HepG2 (cell line): ENCODE data around the gene PDE6C. TPM values are rescaled to one million over a fixed set of nuclear protein-coding genes. Genes with fewer than 3 reads are reported as not detected.

ENCODE experiments used
- ATAC-seq: fragments of 200-7000 bp; cut with Tn5 transposase; 3 replicates; pipeline ENCODE4 v1.9.1; 2020; ENCODE audit warnings: mild to moderate bottlenecking, moderate library complexity
- BruUV-seq: library from RNA; stranded (reverse); fragments of 400-500 nt; replicated peaks from 2 replicates; lab custom pipeline; 2021; lab: Mats Ljungman, UMichigan
- CTCF ChIA-PET: fragments of 300-600 bp; formaldehyde crosslinking; extraction: SDS; loops from one replicate; lab custom pipeline; 2021; ENCODE audit warnings: low total read pairs, inconsistent platforms, low intra/inter-chr PET ratio; lab: Yijun Ruan, JAX
- POLR2A ChIA-PET: fragments of 350-600 bp; sonication (Branson Sonifier 250); formaldehyde crosslinking; loops from one replicate; lab custom pipeline; 2020; ENCODE audit warnings: antibody characterized with exemption, inconsistent platforms; lab: Yijun Ruan, JAX
- DNase-seq: peaks from one replicate; pipeline ENCODE4 v3.0.0-alpha.2; 2015; ENCODE audit warnings: low spot score
- FAIRE-seq: peaks from 3 replicates; lab custom pipeline; 2011; peaks lifted over from hg19 to GRCh38; lab: Jason Lieb, UNC
- H2AFZ ChIP-seq: one replicate; pipeline ENCODE4 v1.6.1; 2011; ENCODE audit warnings: low read length, inconsistent platforms
- H3K27ac ChIP-seq: fragments of 300-600 bp; 3 replicates; pipeline ENCODE4 v1.8.0; 2011; ENCODE audit warnings: mixed run types, mild to moderate bottlenecking, mixed read lengths, low read length, inconsistent platforms; ENCODE audit not compliant: insufficient read depth; ENCODE audit errors: extremely low read length
- H3K27me3 ChIP-seq, 2 experiments: fragments of 200-600 bp in 1 of 2; 2 replicates in 1 of 2; 3 replicates in 1 of 2; pipeline versions ENCODE4 v1.6.0 to v1.8.0; 2011; ENCODE audit warnings: low read length in 2 of 2, mild to moderate bottlenecking in 2 of 2, moderate library complexity in 2 of 2, inconsistent platforms in 1 of 2; ENCODE audit not compliant: insufficient read depth in 2 of 2, control insufficient read depth in 1 of 2
- H3K36me3 ChIP-seq, 2 experiments: fragments of 200-600 bp in 1 of 2; replicated peaks in 1 of 2; 2 replicates in 1 of 2; 3 replicates in 1 of 2; pipeline versions ENCODE4 v1.5.1 to v1.8.0; 2011; ENCODE audit warnings: low read length in 2 of 2, inconsistent platforms in 1 of 2; ENCODE audit not compliant: insufficient read depth in 2 of 2, control insufficient read depth in 1 of 2
- H3K4me1 ChIP-seq: 2 replicates; pipeline ENCODE4 v1.5.1; 2012; ENCODE audit warnings: low read length, inconsistent platforms; ENCODE audit not compliant: insufficient read depth
- H3K4me2 ChIP-seq: 2 replicates; pipeline ENCODE4 v1.6.0; 2011; ENCODE audit warnings: low read depth, low read length, inconsistent platforms
- H3K4me3 ChIP-seq, 3 experiments: fragments of 200-600 bp in 1 of 3; sonication (generic), shearing (Covaris generic) in 1 of 3; replicated peaks in 1 of 3; 2 replicates each; pipeline ENCODE4 v1.5.1; 2011 to 2016; ENCODE audit warnings: low read length in 3 of 3, inconsistent platforms in 2 of 3, low read depth in 2 of 3, mild to moderate bottlenecking in 2 of 3, control low read depth in 1 of 3, mixed read lengths in 1 of 3; ENCODE audit not compliant: insufficient read depth in 1 of 3
- H3K79me2 ChIP-seq: one replicate; pipeline ENCODE4 v1.6.1; 2011; ENCODE audit warnings: low read length, inconsistent platforms; ENCODE audit not compliant: insufficient read depth
- H3K9ac ChIP-seq: 2 replicates; pipeline ENCODE4 v1.6.0; 2011; ENCODE audit warnings: mild to moderate bottlenecking, low read depth, low read length, inconsistent platforms; ENCODE audit not compliant: insufficient read depth
- H3K9me3 ChIP-seq: 2 replicates; pipeline ENCODE4 v1.5.1; 2012; ENCODE audit warnings: mild to moderate bottlenecking, low read length
- H4K20me1 ChIP-seq: 2 replicates; pipeline ENCODE4 v1.6.0; 2011; ENCODE audit warnings: inconsistent platforms, mild to moderate bottlenecking, low read length, moderate library complexity; ENCODE audit not compliant: insufficient read depth
- HNF4G ChIP-seq, 2 experiments: sonication (generic) in 1 of 2; formaldehyde crosslinking in 1 of 2; IDR thresholded peaks; 2 replicates each; pipeline versions ENCODE4 v1.4.0 to v1.6.1; 2011 to 2020; ENCODE audit warnings: borderline replicate concordance in 2 of 2, low read depth in 2 of 2, mild to moderate bottlenecking in 2 of 2, low read length in 1 of 2, missing genetic modification reagents in 1 of 2, moderate library complexity in 1 of 2
- LBX2 ChIP-seq: sonication (generic); formaldehyde crosslinking; IDR thresholded peaks from 2 replicates; pipeline ENCODE4 v1.5.0; 2020; ENCODE audit warnings: missing genetic modification reagents, mild to moderate bottlenecking, borderline replicate concordance
- MAFK ChIP-seq, 2 experiments: IDR thresholded peaks in 1 of 2; conservative IDR thresholded peaks in 1 of 2; 2 replicates each; pipeline ENCODE4 v1.6.1; 2011; ENCODE audit warnings: improper control_type of control experiment in 2 of 2, low read length in 2 of 2
- MTF1 ChIP-seq: sonication (generic); formaldehyde crosslinking; IDR thresholded peaks from 2 replicates; pipeline ENCODE4 v1.5.0; 2020; ENCODE audit warnings: missing genetic modification reagents
- NCOA5 ChIP-seq: sonication (generic); formaldehyde crosslinking; IDR thresholded peaks from 2 replicates; pipeline ENCODE4 v1.4.0; 2020; ENCODE audit warnings: missing genetic modification reagents
- NPAS2 ChIP-seq: sonication (generic); formaldehyde crosslinking; IDR thresholded peaks from 2 replicates; pipeline ENCODE4 v1.8.0; 2022; ENCODE audit warnings: mild to moderate bottlenecking, missing genetic modification reagents, borderline replicate concordance
- RAD51 ChIP-seq: fragments of 450-650 bp; IDR thresholded peaks from 2 replicates; pipeline ENCODE4 v1.6.1; 2016; ENCODE audit warnings: borderline replicate concordance
- RFX5 ChIP-seq: IDR thresholded peaks from 2 replicates; pipeline ENCODE4 v1.6.1; 2011; ENCODE audit warnings: low read depth, low read length, improper control_type of control experiment
- STAT6 ChIP-seq: sonication (generic); formaldehyde crosslinking; IDR thresholded peaks from 2 replicates; pipeline ENCODE4 v1.4.0; 2020; ENCODE audit warnings: missing genetic modification reagents, mild to moderate bottlenecking, borderline replicate concordance
- TERF1 ChIP-seq: sonication (generic); formaldehyde crosslinking; IDR thresholded peaks from 2 replicates; pipeline ENCODE4 v1.8.0; 2022; ENCODE audit warnings: mild to moderate bottlenecking, missing genetic modification reagents, moderate library complexity
- ZBTB4 ChIP-seq: sonication (generic); formaldehyde crosslinking; IDR thresholded peaks from 2 replicates; pipeline ENCODE4 v1.4.0; 2020; ENCODE audit warnings: missing genetic modification reagents, mild to moderate bottlenecking, borderline replicate concordance
- ZNF75D ChIP-seq: sonication (generic); formaldehyde crosslinking; IDR thresholded peaks from 2 replicates; pipeline ENCODE4 v1.8.1; 2023; ENCODE audit warnings: missing genetic modification reagents, mild to moderate bottlenecking, borderline replicate concordance
- ZNF790 ChIP-seq: sonication (generic); formaldehyde crosslinking; IDR thresholded peaks from 2 replicates; pipeline ENCODE4 v1.8.0; 2022; ENCODE audit warnings: missing genetic modification reagents, mild to moderate bottlenecking, borderline replicate concordance
- ZNF800 ChIP-seq: sonication (generic); formaldehyde crosslinking; IDR thresholded peaks from 2 replicates; pipeline ENCODE4 v1.4.0; 2020; ENCODE audit warnings: missing genetic modification reagents
- WGBS: methylation state at CpG from one replicate; pipeline ENCODE4 v1.1.6; 2017; ENCODE audit warnings: low lambda C conversion rate; 5-methylcytosine and 5-hydroxymethylcytosine counted together
- in situ Hi-C: cut with HindIII; loops from 2 replicates; pipeline ENCODE4 v1.10.0; 2017; ENCODE audit warnings: low pct_unique_long_range_greater_than_20kb; ENCODE audit not compliant: extremely low pct_ligation_motif_present
- intact Hi-C: fragments of 100-400 bp; cut with micrococcal nuclease; formaldehyde crosslinking; loops from one replicate; pipeline ENCODE4 v1.10.0; 2022; ENCODE audit not compliant: unreplicated experiment
- polyA plus RNA-seq, 8 experiments: library from polyadenylated mRNA; depleted of rRNA in 3 of 8; stranded (reverse) in 7 of 8; unstranded in 1 of 8; fragments of >200 nt; fragmentation: Illumina TruSeq in 4 of 8; extraction: Trizol in 4 of 8; gene quantifications; 2 replicates each; pipeline versions ENCODE4 v1.2.1 to v1.2.3, GENCODE V29; 2011 to 2016; ENCODE audit warnings: low read depth in 4 of 8, missing spikeins in 1 of 8, mixed read lengths in 1 of 8; ENCODE audit not compliant: insufficient read depth in 1 of 8
- total RNA-seq, 5 experiments: library from RNA; depleted of rRNA; stranded (reverse); fragments of >200 nt; fragmentation: Illumina TruSeq; extraction: Trizol; gene quantifications; 2 replicates each; pipeline ENCODE4 v1.2.3, GENCODE V29; 2016; ENCODE audit warnings: low read depth in 1 of 5

Gene PDE6C
- total and polyA plus RNA-seq, 2 of the 13 experiments (the other 11 are each of a cell fraction or from before 2014, with no cell fraction given), result 0.64 TPM; not detected in 1

- Histone ChIP-seq H3K9me3 (no peaks in the 10 kb centered on the region), H3K4me1 (peaks cover 35% of the 10 kb centered on the region), H3K36me3 (peaks cover 5 to 24% of the 10 kb centered on the region in 2 experiments; a peak in 3 of 5 replicates), H3K27ac (peak overlapping the region; percentile 48), H3K79me2 (no peaks in the 10 kb centered on the region), H4K20me1 (no peaks in the 10 kb centered on the region), H3K9ac (no peak overlapping the region), H3K4me3 (no peak overlapping the region), H3K4me2 (no peak overlapping the region), H3K27me3 (no peaks in the 10 kb centered on the region), H2AFZ (no peak overlapping the region)
- in situ Hi-C loops (no loop called here), intact Hi-C loops (loop anchor here (5.0 kb wide), 1 partner anchor 71 kb away; the partner anchor contains the start of gene RBP4)
- ATAC-seq (no peak), FAIRE-seq (no peak), DNase-seq (no peak)
- CTCF ChIA-PET, result no interaction called here
- 97% methylated on average over 2 of the region's 2 CpGs for WGBS
- POLR2A ChIA-PET, result no interaction called here
- no TSS peak for BruUV-seq
- no peak for TF ChIP-seq ZBTB4 (CRISPR knock-in tag)
- no peak for TF ChIP-seq ZNF800 (CRISPR knock-in tag)
- TF ChIP-seq NPAS2 (CRISPR knock-in tag), result no peak
- TF ChIP-seq LBX2 (CRISPR knock-in tag), result no peak
- TF ChIP-seq RAD51, result no peak
- no peak for TF ChIP-seq ZNF790 (CRISPR knock-in tag)
- no peak for TF ChIP-seq STAT6 (CRISPR knock-in tag)
- TF ChIP-seq MTF1 (CRISPR knock-in tag), result no peak
- TF ChIP-seq TERF1 (CRISPR knock-in tag), result no peak
- no peak for TF ChIP-seq RFX5
- no peak for TF ChIP-seq MAFK (conservative IDR thresholded peaks at IDR 0.05 in 1 of 2, IDR thresholded peaks at IDR 0.05 in 1 of 2; ENCODE audit: low read length in 2 of 2)
- no peak for TF ChIP-seq HNF4G (IDR thresholded peaks at IDR 0.05; ENCODE audit: borderline replicate concordance, low read depth, low read length)
- no peak for TF ChIP-seq HNF4G (CRISPR knock-in tag; IDR thresholded peaks at IDR 0.05; ENCODE audit: borderline replicate concordance, low read depth)
- no peak for TF ChIP-seq NCOA5 (CRISPR knock-in tag)
- TF ChIP-seq ZNF75D (CRISPR knock-in tag), result no peak
These were observed 60.6 kb downstream of the PDE6C start for GRCh38 chr10:93672890-93673289.
